Activated T-helper 1 cell treated with anti-CD3 and anti-CD28 coated beads, Interleukin-2, amount 50 U/mL, for 16 hours (primary cell): ENCODE data around the gene KIF18B.

Experiments
- DNase-seq, 2 donors: peaks; one replicate each; pipeline ENCODE4 v3.0.0-alpha.2; 2020; ENCODE audit warnings: low read depth in 1 of 2, low spot score in 1 of 2

Gene KIF18B

DNA sequence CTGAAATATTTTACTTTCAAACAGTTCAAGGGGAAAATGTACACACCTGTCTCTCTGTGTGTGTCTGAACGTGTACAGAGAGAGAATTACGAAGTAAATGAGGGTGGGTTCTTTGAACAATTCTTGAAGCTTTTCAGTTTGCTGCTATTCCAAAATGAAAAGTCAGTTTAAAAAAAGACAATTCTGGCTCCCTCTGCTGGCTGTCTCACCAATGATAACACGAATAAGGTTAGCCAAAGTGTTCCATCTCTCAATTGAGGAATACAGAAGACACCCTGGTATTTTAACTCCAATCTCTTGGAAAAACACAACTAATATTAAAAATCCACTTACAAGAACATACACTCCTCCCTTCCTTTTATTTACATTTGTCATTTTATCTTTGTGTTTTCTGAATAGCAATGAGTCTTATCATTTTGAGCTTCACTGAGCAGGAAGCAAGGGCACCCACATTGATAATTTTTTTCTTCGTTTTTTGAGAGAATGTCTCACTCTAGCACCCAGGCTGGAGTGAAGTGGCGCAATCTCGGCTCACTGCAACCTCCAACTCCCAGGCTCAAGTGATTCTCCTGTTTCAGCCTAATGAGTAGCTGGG, 68.8 kb downstream of the KIF18B start:
- DNase-seq, result no peak

DNA sequence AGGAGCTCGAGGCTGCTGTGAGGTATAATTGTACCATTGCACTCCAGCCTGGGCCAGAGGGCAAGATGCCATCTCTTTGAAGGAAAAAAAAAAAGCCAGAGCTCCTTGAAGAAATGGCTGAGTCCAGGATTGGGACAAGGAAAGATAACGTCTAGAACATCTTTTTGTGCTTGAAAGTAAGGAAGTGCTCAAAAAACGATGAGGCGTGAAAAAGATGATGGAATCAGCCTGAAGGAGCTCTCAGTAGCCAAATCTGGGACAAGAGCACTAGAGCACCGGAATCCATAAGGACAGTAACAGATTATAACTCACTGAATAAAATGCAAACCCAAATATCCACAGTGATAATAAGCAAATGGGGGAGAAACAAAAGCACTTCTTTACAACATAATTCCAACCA, 70.5 kb downstream of the KIF18B start:
- DNase-seq, result no peak

DNA sequence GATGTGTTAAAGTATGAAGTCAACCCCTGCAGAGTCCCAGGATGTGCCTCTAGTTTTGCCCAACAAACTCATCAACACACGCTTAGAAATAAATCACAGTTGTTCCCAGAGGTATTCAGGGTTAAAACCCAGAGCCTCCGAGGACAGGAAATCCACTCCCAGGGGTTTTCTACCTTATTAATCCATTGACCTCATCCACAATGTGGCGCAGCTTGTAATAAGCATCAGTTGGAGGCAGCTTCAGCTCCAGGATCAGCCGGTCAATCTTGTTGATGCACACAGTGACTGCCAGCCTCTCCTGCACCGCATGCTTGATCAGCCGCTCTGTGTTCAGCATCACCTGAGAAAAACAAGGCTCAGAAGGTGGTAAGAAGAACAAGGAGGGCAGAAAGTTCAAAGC, 71.8 kb downstream of the KIF18B start:
- no peak for DNase-seq
